Middle frontal gyrus (tissue), 1 donor: Measurements from ENCODE around the gene PALLD.
"Not testable (repeated sequence)": the region's sequence is repeated elsewhere in the genome, so short reads cannot be mapped to it uniquely, and the experiment has no call there.

Experiments used
- DNase-seq: peaks from one replicate; pipeline ENCODE4 v3.0.0-alpha.2; 2015; ENCODE audit warnings: low spot score; ENCODE audit errors: extremely low spot score

The PALLD gene

GRCh38 chr4:168932138-168932537, 435.3 kb downstream of the PALLD start:
- no peak for DNase-seq

DNA sequence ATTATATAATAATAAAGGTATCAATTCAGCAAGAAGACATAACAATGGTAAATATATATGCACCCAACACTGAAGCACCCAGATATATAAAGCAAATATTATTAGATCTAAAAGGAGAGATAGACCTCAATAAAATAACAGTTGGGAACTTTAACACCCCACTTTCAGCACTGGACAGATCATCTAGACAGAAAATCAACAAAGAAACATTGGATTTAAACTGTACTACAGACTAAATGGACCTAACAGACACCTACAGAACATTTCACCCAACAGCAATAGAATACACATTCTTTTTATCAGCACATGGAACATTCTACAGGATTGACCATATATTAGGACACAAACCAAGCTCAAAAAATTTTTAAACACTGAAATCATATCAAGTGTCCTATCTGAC, 436.6 kb downstream of the PALLD start:
- no peak for DNase-seq

- not testable (repeated sequence) for DNase-seq
These were observed 440.6 kb downstream of the PALLD start for GRCh38 chr4:168937473-168937872.

DNA sequence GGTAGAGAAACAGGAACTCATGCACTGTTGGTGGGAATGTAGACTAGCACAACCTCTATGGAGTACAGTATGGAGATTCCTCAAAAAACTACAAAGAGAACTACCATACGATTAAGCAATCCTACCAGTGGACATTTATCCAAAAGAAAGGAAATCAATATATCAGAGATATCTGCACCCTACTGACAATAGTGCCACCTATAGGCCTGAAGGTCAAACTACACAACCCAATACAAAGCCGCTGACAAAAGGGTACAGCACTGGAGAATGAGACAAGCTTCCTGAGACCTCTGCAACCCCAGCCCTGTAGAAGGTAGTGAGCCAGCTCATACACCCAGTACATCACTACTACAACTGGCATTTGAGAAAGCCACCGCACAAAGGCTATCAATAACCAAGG, 446.1 kb downstream of the PALLD start:
- DNase-seq, result no peak

DNA sequence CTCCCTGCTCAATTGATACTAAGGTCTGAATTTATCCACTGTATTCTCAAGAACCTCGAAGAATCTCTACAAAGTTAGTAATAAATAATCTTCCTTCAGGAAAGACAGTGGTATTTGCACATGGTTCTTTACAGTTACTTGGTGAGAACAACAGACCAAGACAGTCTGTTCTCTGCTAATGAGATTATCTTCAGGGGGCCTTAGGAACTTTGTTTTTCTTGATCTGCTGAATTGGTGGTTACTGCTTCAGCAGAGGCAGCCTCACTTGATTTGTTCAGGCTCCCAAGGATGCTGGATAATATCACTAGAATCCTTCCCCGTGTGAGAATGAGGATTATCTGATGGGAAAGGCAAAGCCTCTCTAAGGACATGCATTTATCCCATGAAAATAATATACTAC, 448.4 kb downstream of the PALLD start:
- DNase-seq, result no peak

GRCh38 chr4:168952821-168953246, 456.0 kb downstream of the PALLD start:
- DNase-seq, result not testable (repeated sequence)

- DNase-seq, result no peak
These were observed 458.8 kb downstream of the PALLD start for GRCh38 chr4:168955674-168956073.

DNA sequence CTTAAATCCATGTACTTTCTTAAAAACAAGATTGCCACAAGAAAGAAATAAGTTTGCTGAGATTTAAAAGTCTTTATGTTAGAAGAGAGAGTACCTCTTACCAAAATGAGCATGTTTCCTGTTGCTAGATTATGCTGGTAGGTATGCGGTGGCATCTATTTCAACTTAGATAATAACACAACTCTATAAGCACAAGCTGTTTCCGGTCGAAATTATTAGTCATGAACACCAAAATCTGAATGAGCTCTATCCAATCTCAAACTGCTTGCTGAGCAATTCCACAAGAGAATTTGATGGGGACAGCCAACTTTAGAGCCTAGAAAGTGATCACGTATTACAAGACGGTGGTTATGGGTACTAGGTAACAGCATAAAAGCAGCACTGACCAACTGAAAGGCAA, 463.9 kb downstream of the PALLD start:
- DNase-seq, result no peak

DNA sequence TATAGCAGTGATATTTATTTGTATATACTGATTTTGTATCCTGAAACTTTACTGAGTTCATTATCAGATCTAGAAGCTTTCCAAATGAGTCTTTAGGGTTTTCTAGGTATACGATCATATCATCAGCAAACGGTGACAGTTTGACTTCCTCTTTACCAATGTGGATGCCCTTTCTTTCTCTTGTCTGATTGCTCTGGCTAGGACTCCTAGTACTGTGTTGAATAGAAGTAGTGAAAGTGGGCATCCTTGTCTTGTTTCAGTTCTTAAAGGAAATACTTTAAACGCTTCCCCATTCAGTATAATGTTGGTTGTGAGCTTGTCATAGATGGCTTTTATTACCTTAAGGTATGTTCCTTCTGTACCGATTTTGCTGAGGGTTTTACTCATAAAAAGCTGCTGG, 475.7 kb downstream of the PALLD start:
- DNase-seq, result no peak
